HG02759 (cell line): ENCODE measurements around the gene C1orf167.
"Not testable (repeated sequence)": the region's sequence is repeated elsewhere in the genome, so short reads cannot be mapped to it uniquely, and the experiment has no call there.

Source experiments
- ATAC-seq: cut with Tn5 transposase; IDR thresholded peaks from one replicate; pipeline ENCODE4 v1.9.1; 2021; ENCODE audit warnings: mild to moderate bottlenecking, moderate library complexity; ENCODE audit not compliant: unreplicated experiment

C1orf167 gene

GRCh38 chr1:11797525-11798216 is 35.7 kb downstream of the C1orf167 start:
- no peak for ATAC-seq

GRCh38 chr1:11799099-11799498 is 37.1 kb downstream of the C1orf167 start:
- ATAC-seq: no peak

- no peak for ATAC-seq
Observed at GRCh38 chr1:11799896-11800295, 37.9 kb downstream of the C1orf167 start.

- ATAC-seq: no peak
Observed at GRCh38 chr1:11800391-11800755, 38.4 kb downstream of the C1orf167 start.

- ATAC-seq: no peak
Observed at GRCh38 chr1:11800756-11801433, 38.9 kb downstream of the C1orf167 start.

- no peak for ATAC-seq
Observed at GRCh38 chr1:11802616-11802972, 40.6 kb downstream of the C1orf167 start.

- no peak for ATAC-seq
Observed at GRCh38 chr1:11802973-11803885, 41.2 kb downstream of the C1orf167 start.

- not testable (repeated sequence) for ATAC-seq
Observed at GRCh38 chr1:11803924-11804665, 42.1 kb downstream of the C1orf167 start.

- no peak for ATAC-seq
Observed at GRCh38 chr1:11804666-11805421, 42.9 kb downstream of the C1orf167 start.

- peak; percentile 82 for ATAC-seq
Observed at GRCh38 chr1:11805422-11806306, 43.7 kb downstream of the C1orf167 start, which contains the start of the genes CLCN6 and MTHFR. TSS of gene CLCN6 (plus strand) at chr1:11806191. CDS start at chr1:11806263, 72 bp downstream. TSS of gene MTHFR (minus strand) at chr1:11805964. CDS start at chr1:11803116, 2,848 bp downstream.

- ATAC-seq: peak; percentile 41
Observed at GRCh38 chr1:11806307-11806936, 44.4 kb downstream of the C1orf167 start.

- ATAC-seq: no peak
Observed at GRCh38 chr1:11807133-11807532, 45.1 kb downstream of the C1orf167 start.

GRCh38 chr1:11813021-11813420 is 51.0 kb downstream of the C1orf167 start:
- no peak for ATAC-seq

- ATAC-seq: no peak
Observed at GRCh38 chr1:11817192-11817591, 55.2 kb downstream of the C1orf167 start.

- no peak for ATAC-seq
Observed at GRCh38 chr1:11822091-11822490, 60.1 kb downstream of the C1orf167 start.

GRCh38 chr1:11823366-11824137 is 61.6 kb downstream of the C1orf167 start:
- ATAC-seq: no peak

GRCh38 chr1:11825131-11825530 is 63.1 kb downstream of the C1orf167 start:
- no peak for ATAC-seq

GRCh38 chr1:11826946-11827345 is 65.0 kb downstream of the C1orf167 start:
- ATAC-seq: no peak
